Activated naive CD4-positive, alpha-beta T cell (primary cell): Measurements from ENCODE around the gene AMIGO3.
"Not testable (repeated sequence)": the region's sequence is repeated elsewhere in the genome, so short reads cannot be mapped to it uniquely, and the experiment has no call there.

ENCODE experiments used
- DNase-seq, 4 experiments: peaks; one replicate each; lab custom pipeline; 2025; lab: John Stamatoyannopoulos, UW

The AMIGO3 gene

DNA sequence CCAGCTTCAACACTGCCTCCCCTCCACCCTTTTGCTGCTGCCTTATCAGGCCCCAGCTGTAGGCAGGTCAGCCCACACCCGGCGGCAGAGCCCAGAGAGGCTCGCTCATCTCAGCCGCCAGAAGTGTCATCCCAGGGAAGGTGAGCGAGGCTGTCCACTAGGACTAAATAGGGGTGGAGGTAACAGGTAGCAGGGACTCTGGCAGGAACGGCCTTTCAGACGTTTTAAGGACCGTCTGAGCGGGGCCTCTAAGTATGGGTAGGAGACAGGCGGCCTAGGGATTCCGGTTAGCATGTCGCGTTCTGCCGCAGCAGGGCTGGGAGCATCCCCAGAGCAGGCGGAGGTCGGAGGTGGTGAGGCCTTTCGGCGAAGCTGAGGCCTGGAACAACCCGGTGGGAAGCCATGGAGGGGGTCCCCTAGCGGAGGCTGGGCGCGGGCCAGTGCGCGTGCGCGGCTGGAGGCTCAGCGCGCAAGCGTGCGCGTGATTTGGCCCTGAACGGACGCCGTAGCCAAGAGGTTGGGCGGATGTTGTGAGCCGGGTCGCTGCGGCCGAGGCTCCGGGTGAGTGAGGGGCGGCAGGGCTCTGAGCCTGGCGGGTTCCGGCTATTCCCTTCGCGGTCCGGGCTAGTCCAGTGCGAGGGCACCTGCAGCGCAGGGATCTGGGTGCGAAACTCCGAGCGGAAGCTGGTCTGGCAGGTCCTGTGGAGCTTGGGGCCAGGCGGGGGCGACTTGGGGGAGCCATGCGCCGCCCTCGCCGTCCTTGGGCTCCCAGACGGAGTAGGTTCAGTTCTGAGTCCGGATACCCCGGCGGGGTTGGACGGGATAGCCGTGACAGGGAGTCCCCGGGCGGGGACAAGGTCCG lies 30.2 kb downstream of the AMIGO3 start, which contains the start of the genes MST1 and RNF123:
Gene MST1, minus strand, starts transcription at position 429 of the 862 bp plus-strand sequence. CDS start 783 bp downstream, outside the sequence.
Gene RNF123, plus strand, starts transcription at position 512 of the 862 bp plus-strand sequence. CDS start 1,609 bp downstream, outside the sequence.
- no peak for DNase-seq

DNA sequence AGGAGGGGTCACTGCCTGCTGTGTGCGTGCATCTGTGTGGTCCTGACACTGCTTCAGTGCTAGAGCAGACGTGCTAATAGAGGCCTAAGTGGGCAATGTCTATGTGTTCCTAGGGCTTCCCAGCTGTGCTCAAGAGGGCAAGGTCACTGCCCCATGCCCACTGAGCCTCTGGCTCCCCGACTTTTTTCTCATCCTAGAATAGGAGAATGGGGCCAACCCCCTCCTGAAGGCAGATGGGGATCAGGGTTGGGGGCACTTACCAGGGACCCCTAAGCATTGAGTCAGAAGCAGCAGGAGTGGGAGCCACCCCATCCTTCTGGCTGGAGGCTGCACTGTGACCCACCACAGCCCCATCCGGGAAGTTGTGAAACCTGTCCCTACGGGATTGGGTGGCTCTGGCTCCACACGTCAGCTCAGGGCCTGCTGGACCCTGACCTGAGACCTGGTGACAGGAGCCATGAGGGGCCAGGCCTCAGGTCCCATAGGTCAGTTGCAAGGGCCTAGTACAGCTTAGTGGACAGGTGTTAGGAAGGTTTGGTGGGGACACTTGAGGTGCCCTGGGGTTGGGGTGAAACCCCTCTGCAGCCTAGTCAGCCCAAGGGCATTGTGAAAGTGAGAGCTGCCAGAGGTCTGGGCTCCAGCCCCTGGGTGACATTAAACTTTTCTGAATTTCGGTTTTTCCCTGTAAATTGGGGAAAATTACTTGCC lies 31.0 kb downstream of the AMIGO3 start:
- DNase-seq = not testable (repeated sequence)

DNA sequence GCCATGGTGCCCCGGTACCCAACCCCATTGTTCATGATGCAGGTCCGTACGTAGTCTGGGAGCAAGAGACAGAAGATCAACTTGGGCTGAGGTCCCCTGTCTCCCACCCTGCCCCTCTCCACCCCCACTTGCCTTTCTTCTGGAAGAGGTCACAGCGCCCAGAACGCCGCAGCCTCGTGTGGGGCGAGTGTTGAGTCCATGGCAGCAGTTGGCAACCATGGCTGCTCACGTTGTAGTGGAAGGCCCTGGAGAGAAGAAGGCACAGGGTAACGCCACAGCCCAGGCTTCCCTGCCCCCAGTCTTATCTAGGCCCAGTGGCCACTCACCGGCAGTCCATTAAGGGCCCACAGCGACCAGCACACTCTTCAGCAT lies 32.1 kb downstream of the AMIGO3 start:
- DNase-seq = not testable (repeated sequence)

DNA sequence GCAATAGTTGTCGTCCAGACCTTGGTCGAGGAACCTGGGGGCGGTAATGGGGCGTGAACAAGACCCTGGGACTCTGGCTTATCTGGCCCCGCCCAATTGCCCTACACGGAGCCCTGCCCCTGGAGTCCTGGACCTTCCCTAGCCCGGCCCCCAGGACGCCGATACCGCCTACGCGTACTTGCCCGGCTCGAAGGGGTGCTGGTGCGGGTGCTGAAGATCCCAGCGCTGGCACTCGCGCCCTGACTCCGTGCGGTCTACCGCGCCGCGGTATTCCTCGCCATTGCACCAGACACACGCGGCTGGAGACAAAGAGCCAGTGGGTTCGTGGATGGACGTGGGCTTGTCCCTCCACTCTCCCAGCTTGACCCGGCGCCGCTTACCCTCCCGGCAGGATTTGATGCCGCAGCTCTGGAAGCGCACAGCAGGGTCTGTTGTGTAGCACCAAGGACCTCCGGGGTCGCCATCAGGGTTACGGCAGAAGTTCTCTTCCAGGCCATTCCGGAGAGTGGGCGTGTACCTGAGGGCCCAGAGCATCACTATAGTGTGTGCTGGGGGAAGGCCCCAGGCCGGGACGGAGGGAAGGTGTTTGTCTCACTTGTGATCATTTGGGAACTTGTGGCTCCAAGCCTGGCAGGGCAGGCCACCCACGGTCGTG lies 32.6 kb downstream of the AMIGO3 start:
- not testable (repeated sequence) for DNase-seq

DNA sequence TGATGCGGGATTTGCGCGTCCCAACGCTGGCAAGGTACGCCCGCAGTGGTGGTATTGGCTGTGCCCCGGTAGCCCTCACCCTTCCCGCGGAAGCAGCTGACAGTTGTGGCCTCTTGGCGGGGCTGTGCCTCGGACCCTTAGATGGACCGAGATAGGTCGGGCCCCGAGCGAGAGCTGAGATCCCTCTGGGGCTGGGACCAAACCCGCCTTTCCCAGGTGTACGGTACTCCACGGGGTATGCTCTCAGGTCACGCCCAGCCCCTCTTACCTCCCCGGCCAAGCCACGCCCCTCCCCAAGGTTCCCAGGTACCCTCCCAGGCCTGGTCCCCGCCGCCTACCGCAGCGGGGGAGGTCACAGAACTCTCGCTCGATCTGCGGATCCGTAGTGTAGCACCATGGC lies 33.1 kb downstream of the AMIGO3 start:
- not testable (repeated sequence) for DNase-seq

DNA sequence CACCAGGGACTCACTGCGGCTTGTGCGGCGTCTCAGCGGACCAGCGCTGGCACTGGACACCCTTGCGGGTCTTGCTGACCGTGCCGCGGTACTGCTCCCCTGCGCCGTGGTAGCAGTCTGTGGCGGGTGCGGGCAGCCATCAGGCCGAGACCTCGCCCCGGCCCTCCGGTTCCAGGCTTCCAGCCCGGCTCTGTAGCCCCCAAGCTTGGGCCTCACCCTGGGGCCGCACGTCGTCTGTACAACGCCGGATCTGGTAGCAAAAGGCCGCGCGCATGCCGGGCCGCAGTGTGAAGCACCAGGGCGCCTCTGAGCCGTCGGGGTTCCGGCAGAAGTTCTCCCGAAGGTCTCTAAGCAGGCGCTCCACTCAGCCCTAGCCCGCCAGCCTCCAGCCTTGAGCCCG lies 33.6 kb downstream of the AMIGO3 start:
- not testable (repeated sequence) for DNase-seq

DNA sequence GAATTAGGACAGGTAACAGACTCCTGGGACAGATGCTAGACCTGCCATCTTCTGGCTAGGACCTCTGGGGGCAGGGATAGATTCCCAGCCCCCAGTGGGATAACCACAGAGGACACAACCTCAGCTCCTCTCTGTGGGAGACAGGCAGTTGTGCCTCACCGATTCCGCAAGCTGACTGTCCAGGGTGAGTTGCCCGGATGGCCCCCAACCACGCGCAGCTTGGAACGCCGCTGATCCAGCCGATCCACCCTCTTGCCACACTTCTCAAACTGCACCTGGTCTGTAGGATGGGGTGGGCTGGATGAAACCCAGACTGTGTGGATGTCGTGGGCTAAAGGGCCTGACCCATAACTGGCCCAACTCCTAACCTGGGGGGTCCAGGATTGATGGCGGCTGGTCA lies 34.4 kb downstream of the AMIGO3 start:
- DNase-seq = not testable (repeated sequence)

DNA sequence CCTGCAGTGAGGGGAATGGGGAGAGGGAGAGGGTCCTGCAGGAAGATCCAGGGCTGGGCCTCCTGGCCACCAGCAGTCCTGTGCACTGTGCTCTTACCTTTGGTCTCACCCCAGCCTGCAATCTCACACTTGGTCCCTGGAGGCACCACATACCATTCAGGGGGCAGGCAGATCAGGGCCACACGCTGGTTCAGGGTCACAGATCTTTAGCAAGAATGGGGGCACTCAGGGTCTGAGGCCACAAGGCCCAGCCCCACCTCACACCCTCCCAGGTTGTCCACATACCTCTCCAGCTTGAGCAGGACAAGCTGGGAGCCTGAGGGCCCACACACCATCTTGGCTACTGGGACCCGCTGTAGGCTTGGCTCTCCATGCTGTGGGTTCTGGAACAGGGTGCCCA lies 35.0 kb downstream of the AMIGO3 start:
- DNase-seq = not testable (repeated sequence)

DNA sequence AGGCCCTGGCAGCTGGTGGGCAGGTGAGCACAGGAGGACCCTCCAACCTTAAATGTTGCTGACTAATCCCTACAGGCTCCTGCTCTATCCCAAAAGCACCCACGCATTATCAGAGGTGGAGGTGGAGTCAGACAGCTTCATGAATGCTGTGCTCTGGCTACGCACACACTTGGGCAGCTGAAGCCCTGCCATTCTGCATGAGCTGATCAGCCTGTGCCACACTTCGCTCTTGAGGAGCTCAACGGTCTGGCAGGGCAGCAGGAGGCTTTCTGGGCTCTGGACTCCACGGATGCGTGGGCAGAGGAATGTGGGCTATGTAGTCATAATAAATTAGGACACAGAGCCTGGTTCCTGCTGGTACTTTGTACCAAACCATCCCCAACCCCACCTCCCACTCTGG lies 36.3 kb downstream of the AMIGO3 start:
- no peak for DNase-seq

DNA sequence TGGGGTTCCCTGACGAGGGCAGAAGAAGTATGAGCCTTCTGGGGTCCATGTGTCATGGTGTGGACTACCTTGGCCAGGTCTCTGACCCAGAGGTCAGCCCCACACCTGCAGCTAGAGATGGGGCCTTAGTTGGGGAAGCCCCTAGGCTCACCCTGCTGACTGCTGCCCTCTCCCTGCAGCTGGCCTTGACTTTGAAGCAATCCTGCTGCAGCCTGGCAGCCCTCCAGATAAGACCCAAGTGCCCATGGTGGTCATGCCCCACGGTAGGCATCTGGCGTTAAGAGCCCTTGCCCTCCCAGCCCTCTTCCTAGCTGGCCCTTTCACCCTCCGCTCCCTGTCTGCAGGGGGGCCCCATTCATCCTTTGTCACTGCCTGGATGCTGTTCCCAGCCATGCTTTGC lies 37.9 kb downstream of the AMIGO3 start:
- DNase-seq = no peak

DNA sequence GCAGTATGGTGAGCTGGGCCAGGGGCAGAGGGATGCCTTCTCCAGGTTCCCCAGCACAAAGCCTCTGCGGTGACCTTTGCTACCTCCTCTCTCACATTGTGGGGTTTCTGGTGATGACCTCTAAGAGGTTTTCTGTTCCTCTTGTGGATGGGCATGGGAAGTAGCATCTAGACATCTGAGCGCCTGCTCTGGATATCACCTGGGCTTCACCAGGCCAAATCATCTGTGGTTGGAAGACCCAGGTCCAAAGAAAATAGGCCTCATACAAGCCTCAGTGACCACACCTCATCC lies 38.3 kb downstream of the AMIGO3 start:
- no peak for DNase-seq

DNA sequence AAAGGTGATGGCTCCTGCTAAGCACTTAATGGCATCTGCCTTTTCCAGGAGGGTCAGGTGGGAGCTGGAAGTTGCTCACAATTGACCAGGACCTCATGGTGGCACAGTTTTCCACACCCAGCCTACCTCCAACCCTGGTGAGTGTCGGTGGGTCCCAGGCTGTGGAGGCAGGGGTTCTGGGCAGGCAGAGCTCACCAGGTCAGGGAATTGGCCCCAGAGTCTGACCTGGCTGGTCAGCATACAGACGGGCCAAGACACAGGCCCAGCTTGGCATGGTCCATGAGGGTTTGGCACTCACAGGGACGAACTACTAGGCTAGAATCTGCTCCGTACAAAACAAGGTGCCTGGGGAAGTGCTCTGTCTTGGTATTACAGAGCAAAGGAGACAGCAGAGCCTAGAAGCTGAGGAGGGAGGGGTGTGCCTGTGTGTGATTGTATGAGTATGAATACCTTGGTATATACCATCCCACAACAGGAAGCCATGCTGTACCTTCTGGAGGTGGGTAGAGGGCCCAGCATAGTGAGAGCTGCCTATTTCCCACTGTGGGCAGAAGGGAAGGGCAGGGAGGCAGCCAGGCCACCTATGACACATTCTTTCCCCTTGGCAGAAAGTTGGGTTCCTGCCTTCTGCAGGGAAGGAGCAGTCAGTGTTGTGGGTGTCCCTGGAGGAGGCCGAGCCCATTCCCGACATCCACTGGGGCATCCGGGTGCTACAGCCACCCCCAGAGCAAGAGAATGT lies 38.8 kb downstream of the AMIGO3 start:
- DNase-seq = no peak

DNA sequence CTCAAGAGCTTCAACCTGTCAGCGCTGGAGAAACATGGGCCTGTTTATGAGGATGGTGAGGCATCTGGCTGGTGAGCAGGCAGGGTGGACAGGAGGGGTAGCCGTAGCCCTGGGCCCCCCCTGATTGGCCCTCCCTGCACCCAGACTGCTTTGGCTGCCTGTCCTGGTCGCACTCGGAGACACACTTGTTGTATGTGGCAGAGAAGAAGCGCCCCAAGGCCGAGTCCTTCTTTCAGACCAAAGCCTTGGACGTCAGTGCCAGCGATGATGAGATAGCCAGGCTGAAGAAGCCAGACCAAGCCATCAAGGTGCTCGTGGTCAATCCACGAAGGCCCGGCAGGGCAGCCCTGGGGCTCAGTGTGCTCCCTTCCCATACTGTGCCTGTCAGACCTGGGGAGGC lies 43.6 kb downstream of the AMIGO3 start:
- no peak for DNase-seq

DNA sequence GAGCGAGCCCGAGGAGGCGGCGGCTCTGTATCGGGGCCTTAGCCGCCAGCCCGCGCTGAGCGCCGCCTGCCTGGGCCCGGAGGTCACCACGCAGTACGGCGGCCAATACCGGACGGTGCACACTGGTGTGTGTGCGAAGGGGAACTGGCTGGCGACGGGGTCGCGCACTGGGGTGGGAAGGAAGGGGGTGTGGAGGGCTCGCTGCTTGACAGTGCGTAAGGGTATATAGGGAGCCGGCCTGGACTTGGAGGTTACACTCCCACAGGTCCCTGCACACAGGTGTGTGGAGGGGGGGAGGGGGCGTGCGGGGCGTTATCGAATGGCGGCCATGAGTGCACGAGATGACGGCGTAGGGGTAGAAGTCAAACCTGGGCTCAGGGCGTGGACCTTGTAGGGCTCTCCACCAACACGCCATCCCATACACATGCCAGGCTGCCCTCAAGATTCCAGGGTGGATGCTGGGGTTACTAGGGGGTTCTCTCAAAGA lies 44.9 kb downstream of the AMIGO3 start:
- no peak for DNase-seq

DNA sequence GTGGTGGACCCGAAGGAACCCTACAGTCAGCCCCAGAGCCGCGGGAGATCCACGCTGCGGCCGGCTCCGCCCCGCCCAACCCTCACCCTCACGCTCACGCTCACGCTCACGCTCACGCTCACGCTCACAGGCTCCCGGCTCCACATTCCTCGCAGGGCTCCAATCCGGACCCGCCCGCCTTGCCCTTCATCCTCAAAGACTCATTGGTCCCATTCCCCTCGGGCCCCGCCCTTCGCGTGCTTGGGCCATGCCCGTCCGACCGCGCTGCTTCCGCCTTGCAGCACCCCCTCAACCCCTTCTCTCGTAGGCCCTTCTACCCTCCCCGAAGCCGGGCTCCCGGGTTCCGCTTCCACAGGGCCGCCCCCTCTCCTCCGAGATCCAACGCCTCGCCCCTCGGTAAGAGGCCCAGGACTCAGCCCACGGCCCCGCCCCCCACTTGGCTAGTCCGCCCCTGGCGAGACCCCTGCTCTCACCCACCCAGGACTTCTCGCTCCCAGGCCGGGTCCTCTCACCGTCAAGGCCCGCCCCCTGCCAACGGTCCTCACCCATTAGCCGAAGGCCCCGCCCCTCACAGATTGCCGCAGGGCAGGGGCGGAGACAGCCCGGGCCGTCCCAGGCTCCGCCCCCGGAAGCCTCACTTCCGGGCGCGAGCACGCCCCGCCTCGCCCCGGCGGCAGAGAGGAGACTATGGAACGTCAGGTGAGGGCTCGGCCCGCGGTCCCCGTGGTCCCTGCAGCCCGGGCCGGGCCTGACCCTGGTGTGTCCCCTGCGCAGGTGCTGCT lies 45.6 kb downstream of the AMIGO3 start, which contains the start of gene APEH:
Gene APEH, plus strand, starts transcription at position 637 of the 782 bp plus-strand sequence. Its CDS starts 51 bp downstream, at position 688.
- no peak for DNase-seq

DNA sequence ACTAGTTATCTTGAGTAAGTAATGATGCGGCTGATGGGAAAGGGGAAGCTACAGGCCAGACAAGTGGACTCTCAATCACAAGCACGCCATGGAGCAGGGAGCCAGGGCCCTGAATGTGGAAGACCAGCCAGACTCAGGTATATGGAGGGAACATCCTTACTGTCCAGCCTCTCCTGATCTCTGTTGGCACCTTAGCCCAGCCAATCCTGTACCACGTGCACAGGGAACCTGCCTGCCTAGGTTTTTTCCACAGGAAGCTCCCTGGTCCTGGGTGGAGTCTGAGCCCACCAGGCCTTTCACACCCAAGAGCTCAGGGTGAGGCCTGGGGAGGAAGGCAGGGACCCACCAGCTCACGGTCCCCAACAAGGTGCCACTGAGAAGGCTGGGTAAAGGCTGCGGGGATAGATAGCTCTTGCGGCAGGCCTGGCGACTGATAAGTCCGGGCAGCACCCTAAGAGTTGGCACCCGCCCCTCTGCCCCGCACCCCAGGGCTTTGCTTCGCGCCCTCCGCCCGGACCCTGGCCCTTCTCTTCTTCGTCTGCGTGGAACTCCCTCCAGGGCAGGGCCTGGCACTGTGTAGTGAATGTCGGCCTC lies 46.3 kb downstream of the AMIGO3 start:
- DNase-seq = no peak

DNA sequence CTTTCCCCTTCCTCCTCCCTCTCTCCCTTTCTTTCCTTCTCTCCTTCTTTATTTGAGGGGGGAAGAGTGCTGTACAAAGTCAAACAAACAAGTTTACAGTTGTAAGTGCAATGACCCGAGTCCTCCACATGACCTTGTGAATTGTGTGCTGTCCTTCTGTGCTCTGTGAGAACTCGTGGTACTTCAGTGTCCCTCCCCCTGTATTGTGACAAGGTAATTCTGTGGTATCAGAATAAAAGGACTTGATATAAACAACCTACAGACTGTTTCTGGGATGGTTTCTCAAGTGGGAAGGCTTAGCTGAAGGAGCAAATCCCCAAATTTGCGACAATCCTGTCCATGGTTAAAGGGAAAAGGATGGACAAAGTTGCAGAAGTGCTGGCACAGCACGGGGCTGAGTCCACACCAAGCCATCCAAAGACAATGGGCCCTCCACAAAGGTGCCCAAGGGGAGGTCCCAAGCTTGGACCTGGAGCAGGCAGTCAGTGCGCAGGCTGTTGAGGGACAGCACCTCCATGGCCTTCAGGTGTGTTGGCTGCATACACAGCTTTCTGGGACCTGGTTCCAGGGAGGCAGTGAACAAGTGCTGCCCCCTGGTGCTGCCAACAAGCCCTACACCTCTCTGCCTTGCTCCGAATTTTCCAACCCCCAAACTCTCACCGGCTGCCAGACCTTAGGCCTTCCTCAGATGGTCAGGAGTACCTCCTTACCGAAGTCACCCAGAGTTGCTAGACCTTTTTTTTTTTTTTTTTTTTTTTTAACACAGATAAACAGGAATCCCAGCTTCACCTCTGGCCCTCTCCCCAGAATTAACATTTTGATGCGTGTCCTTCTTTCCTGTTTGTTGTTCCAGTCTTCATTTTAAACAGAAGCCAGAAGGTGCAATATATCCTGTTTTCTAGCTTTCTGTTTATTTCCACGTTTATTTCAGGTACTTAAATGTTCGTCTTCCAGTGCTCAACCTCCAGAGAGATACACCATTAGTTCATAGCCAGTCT lies 47.9 kb downstream of the AMIGO3 start:
- no peak for DNase-seq

DNA sequence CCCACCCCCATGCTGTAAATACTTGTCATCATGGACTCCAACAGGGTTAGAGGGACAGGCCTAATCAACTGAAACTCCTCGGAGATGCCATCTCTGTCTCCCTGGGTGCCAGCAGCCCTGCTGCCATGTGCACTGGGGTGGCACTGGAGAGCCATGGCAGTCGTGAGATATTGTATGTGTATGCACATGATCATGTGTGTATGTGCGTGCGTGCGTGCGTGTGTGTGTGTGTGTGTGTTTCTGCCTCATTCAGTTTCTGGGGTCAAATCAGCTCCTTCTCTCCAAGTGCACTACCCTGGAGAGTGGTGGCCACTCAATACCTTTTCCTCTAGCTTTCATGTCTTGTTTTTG lies 48.6 kb downstream of the AMIGO3 start:
- no peak for DNase-seq

DNA sequence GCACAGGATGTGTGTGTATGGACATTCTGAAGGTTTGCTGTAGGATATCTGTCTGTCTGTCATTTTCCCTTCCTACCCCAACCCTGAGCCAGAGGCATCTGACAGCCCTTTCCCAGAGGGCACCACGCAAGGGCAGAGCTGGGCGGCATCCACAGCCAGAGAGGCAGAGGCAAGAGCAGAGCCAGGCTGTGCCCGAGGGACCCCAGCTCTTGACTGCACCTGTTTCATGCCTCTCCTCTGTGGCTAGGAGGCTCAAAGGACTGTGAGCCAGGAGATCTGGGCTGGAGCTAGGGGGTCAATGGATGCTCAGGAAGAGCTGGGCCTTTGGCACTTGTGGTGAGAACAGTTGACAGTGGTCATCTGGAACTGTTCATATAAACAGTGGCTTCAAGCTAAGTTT lies 50.1 kb downstream of the AMIGO3 start:
- DNase-seq = no peak
